ENCODE data around the gene AFDN.
A peak's percentile ranks its signal among the peaks of the same experiment; 100 is the strongest.

Gene AFDN

DNA sequence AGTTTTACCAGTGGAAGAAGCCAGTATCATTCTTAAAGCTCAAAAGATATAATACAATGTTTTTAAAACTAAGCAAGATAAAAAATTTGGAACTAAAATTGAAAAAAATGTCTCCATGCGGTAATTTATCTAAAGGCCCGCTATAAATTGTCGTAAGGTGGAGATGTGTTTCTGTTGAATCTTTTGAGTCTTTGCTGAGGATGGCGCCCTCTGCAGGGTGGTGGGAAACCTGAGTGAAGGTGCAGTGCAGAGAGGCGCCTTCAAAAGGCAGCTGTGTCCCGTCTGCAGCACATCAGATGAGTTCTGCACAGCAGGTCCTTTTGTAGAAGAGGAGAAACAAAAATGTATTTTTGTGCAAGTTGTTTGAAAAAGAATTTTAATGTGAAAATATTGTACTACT lies 141.4 kb downstream of the AFDN start:
- DNase-seq (ENCODE audit: low read depth) = peak; percentile 26
- TF ChIP-seq MYC (IDR thresholded peaks at IDR 0.05; ENCODE audit: low read depth, low read length) = no peak
- no peak for TF ChIP-seq POLR2A (IDR thresholded peaks at IDR 0.05; ENCODE audit: extremely low read depth, insufficient read length)
- TF ChIP-seq, protein P1, sequence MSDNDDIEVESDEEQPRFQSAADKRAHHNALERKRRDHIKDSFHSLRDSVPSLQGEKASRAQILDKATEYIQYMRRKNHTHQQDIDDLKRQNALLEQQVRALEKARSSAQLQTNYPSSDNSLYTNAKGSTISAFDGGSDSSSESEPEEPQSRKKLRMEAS (IDR thresholded peaks at IDR 0.05; ENCODE audit: low read depth, low read length) = no peak
- TF ChIP-seq, protein P2, sequence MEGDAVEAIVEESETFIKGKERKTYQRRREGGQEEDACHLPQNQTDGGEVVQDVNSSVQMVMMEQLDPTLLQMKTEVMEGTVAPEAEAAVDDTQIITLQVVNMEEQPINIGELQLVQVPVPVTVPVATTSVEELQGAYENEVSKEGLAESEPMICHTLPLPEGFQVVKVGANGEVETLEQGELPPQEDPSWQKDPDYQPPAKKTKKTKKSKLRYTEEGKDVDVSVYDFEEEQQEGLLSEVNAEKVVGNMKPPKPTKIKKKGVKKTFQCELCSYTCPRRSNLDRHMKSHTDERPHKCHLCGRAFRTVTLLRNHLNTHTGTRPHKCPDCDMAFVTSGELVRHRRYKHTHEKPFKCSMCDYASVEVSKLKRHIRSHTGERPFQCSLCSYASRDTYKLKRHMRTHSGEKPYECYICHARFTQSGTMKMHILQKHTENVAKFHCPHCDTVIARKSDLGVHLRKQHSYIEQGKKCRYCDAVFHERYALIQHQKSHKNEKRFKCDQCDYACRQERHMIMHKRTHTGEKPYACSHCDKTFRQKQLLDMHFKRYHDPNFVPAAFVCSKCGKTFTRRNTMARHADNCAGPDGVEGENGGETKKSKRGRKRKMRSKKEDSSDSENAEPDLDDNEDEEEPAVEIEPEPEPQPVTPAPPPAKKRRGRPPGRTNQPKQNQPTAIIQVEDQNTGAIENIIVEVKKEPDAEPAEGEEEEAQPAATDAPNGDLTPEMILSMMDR (IDR thresholded peaks at IDR 0.05; ENCODE audit: low read depth, low read length) = peak; percentile 50
- no peak overlapping the region for H3K4me3 ChIP-seq (ENCODE audit: low read depth, low read length)

DNA sequence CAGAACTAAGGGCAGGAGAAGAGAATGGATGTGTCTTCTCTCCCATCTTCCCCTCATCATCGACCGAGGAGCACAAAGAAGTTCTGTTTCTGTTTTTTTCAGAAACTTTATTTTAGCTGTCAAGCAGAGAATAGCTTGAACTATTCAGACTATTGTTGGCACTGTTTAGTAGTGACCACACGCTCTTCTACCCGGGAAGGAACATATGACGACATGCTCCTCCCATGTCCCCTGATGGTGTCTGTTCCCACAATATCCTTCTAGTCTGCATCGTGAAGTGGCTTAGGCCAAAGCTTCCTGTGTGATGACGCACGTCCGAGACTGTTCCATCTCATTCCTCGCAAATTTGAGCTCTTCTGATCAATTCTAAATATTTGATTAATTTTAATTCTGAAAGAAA lies 143.5 kb downstream of the AFDN start:
- no peak overlapping the region for H3K4me3 ChIP-seq (ENCODE audit: low read depth, low read length)
- TF ChIP-seq, protein P2 (IDR thresholded peaks at IDR 0.05; ENCODE audit: low read depth, low read length) = no peak
- TF ChIP-seq POLR2A (IDR thresholded peaks at IDR 0.05; ENCODE audit: extremely low read depth, insufficient read length) (no peak), MYC (IDR thresholded peaks at IDR 0.05; ENCODE audit: low read depth, low read length) (no peak)
- TF ChIP-seq, protein P1 (IDR thresholded peaks at IDR 0.05; ENCODE audit: low read depth, low read length) = no peak
- DNase-seq (ENCODE audit: low read depth) = no peak

DNA sequence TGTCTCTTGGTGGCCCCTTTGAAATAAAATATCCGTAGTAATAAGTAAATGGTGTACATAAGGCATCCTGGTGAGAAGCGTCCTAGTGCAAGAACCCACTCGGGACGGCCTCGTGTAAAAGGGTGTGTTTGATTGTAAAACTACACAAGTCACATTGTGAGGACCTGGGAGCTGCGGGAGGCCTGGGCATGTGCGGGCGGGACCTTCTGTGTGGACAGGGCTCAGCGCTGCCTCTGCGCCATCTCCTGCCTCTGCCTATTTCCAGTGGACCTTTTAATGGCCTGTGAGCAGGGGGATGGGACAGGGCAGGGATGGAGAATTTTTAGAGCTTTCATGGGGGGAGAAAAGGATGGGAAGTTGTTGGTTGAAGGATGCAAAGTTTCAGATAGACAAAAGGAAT lies 145.5 kb downstream of the AFDN start:
- H3K4me3 ChIP-seq (ENCODE audit: low read depth, low read length) = no peak overlapping the region
- TF ChIP-seq POLR2A (IDR thresholded peaks at IDR 0.05; ENCODE audit: extremely low read depth, insufficient read length) (no peak), MYC (IDR thresholded peaks at IDR 0.05; ENCODE audit: low read depth, low read length) (no peak)
- TF ChIP-seq, protein P1 (IDR thresholded peaks at IDR 0.05; ENCODE audit: low read depth, low read length) = no peak
- TF ChIP-seq, protein P2 (IDR thresholded peaks at IDR 0.05; ENCODE audit: low read depth, low read length) = no peak
- no peak for DNase-seq (ENCODE audit: low read depth)

DNA sequence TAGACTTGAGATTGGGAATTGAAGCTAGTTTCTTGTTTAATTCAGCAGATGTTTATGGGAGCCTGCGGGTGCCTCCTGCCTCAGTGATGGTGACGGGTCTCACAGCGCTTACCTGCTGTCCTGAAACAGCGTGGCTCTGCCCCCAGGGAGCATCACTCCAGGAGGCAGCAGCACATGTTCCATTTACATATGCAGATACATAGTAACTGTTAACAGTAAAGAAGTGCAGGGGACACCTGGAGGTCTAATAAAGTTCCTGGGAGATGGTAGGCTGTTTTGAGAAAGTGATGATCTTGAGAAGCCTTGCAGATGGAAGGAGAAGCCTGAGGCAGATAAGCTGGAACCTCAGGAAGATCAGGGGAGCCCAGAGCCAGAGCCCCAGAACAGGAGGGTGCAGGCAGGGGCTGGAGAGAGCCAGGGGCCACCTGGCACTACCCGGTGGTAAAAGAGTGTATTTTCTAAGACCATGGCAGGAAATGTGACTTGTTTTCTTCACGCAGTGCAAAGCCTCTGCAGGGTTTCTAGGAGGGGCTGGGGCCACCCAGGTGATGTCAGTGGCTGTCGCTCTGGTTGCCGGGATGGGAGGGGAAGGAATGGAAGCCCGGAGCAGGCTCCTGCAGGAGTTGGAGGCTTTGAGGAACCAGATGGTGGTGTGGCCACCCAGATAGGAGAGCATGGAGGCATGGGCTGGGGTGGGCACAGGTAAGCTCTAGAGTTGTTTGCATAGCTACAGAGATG lies 146.6 kb downstream of the AFDN start:
- H3K4me3 ChIP-seq (ENCODE audit: low read depth, low read length) = no peak overlapping the region
- TF ChIP-seq MYC (IDR thresholded peaks at IDR 0.05; ENCODE audit: low read depth, low read length) (no peak), POLR2A (IDR thresholded peaks at IDR 0.05; ENCODE audit: extremely low read depth, insufficient read length) (no peak)
- TF ChIP-seq, protein P1 (IDR thresholded peaks at IDR 0.05; ENCODE audit: low read depth, low read length) = no peak
- TF ChIP-seq, protein P2 (IDR thresholded peaks at IDR 0.05; ENCODE audit: low read depth, low read length) = no peak
- DNase-seq (ENCODE audit: low read depth) = no peak

DNA sequence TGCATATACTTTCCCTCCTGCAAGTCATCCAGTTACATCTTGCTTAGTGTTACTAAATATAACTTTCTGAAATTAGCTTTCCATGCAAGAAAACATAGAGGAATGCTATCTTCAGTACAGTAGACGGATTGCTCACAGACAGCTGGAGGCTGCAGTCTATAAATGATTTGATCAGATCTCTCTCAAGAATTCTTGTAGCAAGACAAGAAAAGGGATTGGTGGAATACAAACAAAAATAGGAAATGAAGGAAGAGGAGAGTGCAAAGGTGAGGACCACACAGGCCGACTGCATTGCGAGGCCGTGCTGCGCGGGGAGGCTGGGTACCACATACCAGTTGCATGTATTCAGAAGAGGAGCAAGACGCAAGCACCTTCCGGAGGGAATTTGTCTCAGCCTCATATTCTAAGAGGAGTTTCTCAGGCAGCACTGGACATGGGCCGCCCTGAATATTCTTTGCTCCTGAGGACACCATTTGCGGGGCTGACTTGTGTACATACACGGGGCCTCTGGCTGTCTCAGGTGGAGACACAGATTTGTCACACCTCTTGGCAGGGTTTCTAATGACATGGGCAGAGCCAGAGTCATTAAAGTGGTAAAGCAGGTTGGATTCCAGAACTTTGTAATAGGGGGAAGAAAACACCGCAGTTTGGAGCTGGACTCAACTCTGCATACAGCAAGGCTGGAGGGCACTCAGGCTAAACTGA lies 148.1 kb downstream of the AFDN start:
- no peak for DNase-seq (ENCODE audit: low read depth)
- H3K4me3 ChIP-seq (ENCODE audit: low read depth, low read length) = no peak overlapping the region
- no peak for TF ChIP-seq POLR2A (IDR thresholded peaks at IDR 0.05; ENCODE audit: extremely low read depth, insufficient read length)
- TF ChIP-seq, protein P2 (IDR thresholded peaks at IDR 0.05; ENCODE audit: low read depth, low read length) = no peak
- no peak for TF ChIP-seq MYC (IDR thresholded peaks at IDR 0.05; ENCODE audit: low read depth, low read length)
- TF ChIP-seq, protein P1 (IDR thresholded peaks at IDR 0.05; ENCODE audit: low read depth, low read length) = no peak
